ENCODE data around the gene IGF2BP1.
"Not testable (repeated sequence)": the region's sequence is repeated elsewhere in the genome, so short reads cannot be mapped to it uniquely, and the experiment has no call there.

The IGF2BP1 gene

DNA sequence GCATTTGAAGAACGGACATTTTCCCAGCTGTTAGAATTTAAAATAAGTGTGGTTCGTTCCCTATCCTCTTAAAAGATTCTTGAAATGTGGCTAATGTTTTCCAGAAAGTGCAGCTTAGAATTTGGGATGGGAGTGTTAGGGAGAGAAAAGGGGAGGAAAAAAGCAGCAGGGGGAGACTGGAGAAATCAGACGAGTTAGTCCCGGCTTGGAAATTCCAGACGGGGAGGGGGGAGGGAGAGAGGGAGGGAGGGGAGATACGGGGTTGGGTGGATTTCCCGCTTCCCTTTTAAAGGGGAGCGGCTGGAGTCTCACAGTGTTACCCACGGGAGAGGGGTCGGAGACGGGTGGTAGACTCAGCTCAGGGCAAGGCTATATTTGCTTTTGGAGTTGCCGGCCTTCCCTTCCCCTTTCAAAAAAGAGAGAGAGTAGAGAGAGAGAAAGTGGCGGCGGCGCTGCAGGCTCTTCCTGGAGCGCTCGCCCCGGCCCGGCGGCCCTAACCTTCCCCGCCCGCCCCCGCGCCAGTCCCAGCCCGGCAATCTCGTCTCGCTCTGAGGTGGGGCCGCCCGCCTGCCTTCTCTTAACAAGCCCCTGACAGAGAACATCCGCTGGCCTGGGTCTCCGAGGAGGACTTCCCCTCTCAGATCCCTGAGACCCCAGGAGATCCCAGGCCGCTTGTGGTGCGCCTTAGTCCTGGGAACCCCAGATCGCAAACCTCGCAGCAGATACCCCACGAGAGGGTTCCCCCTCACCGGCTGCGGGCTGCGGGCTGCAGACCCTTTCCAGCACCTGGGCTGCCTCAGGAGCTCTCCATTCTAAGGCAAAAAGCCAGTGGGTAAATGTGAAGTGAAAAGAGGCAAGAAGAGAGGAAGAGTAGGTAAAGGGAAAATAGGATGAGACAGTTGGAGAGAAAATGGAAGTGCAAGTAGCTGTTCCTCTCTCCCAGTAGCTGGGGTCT lies 6.6 kb downstream of the IGF2BP1 start:
- H3K9ac ChIP-seq (ENCODE audit: low read length), result no peak overlapping the region
- no peaks in the 10 kb centered on the region for H3K79me2 ChIP-seq (ENCODE audit: insufficient read depth, low read length)
- H2AFZ ChIP-seq (ENCODE audit: low read depth, low read length, severe bottlenecking), result no peak overlapping the region
- H3K9me2 ChIP-seq (replicated peaks; ENCODE audit: insufficient read depth, low read length), result no peaks in the 10 kb centered on the region
- H4K20me1 ChIP-seq (ENCODE audit: low read depth, low read length), result no peaks in the 10 kb centered on the region
- no peaks in the 10 kb centered on the region for H3K9me3 ChIP-seq (ENCODE audit: insufficient read depth, low read length)
- no peaks in the 10 kb centered on the region for H3K27me3 ChIP-seq (ENCODE audit: low read length)
- no peak overlapping the region for H3K27ac ChIP-seq (ENCODE audit: low read depth, low read length)
- H3K36me3 ChIP-seq (ENCODE audit: low read length), result no peaks in the 10 kb centered on the region
- TF ChIP-seq, protein P1, sequence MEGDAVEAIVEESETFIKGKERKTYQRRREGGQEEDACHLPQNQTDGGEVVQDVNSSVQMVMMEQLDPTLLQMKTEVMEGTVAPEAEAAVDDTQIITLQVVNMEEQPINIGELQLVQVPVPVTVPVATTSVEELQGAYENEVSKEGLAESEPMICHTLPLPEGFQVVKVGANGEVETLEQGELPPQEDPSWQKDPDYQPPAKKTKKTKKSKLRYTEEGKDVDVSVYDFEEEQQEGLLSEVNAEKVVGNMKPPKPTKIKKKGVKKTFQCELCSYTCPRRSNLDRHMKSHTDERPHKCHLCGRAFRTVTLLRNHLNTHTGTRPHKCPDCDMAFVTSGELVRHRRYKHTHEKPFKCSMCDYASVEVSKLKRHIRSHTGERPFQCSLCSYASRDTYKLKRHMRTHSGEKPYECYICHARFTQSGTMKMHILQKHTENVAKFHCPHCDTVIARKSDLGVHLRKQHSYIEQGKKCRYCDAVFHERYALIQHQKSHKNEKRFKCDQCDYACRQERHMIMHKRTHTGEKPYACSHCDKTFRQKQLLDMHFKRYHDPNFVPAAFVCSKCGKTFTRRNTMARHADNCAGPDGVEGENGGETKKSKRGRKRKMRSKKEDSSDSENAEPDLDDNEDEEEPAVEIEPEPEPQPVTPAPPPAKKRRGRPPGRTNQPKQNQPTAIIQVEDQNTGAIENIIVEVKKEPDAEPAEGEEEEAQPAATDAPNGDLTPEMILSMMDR (IDR thresholded peaks at IDR 0.05; ENCODE audit: insufficient read depth, low read length, poor library complexity, severe bottlenecking), result no peak
- no peak for TF ChIP-seq EZH2phosphoT487 (conservative IDR thresholded peaks at IDR 0.05; ENCODE audit: low read length)
- H3F3A ChIP-seq (ENCODE audit: insufficient read depth), result no peaks in the 10 kb centered on the region
- no peak overlapping the region for H3K4me2 ChIP-seq (ENCODE audit: low read depth, low read length, poor library complexity, severe bottlenecking)
- H3K4me3 ChIP-seq (ENCODE audit: insufficient read depth, low read length, poor library complexity, severe bottlenecking), result no peak overlapping the region

DNA sequence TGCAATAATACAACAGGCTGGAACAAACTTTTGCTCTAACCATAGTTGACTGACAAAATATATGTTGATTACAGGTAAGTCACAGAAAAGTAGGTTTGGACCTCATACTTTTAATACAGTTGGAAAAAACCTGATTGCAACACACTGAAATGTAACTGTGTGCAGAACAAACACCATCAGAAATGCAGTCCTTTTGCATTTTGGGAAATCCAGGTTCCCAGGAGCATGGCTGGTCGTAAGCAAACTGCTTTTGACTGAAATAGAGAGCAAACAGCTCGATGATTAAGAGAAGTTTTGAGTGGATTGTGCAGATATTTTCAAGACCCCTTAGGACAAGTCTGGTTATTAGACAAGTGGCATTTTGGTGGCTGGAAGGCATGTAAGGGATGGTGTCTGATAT lies 8.0 kb downstream of the IGF2BP1 start:
- no peaks in the 10 kb centered on the region for H3F3A ChIP-seq (ENCODE audit: insufficient read depth)
- no peak overlapping the region for H3K27ac ChIP-seq (ENCODE audit: low read depth, low read length)
- TF ChIP-seq EZH2phosphoT487 (conservative IDR thresholded peaks at IDR 0.05; ENCODE audit: low read length), result no peak
- TF ChIP-seq, protein P1 (IDR thresholded peaks at IDR 0.05; ENCODE audit: insufficient read depth, low read length, poor library complexity, severe bottlenecking), result no peak
- no peak overlapping the region for H3K9ac ChIP-seq (ENCODE audit: low read length)
- no peaks in the 10 kb centered on the region for H4K20me1 ChIP-seq (ENCODE audit: low read depth, low read length)
- no peaks in the 10 kb centered on the region for H3K9me2 ChIP-seq (replicated peaks; ENCODE audit: insufficient read depth, low read length)
- H3K4me3 ChIP-seq (ENCODE audit: insufficient read depth, low read length, poor library complexity, severe bottlenecking), result no peak overlapping the region
- no peak overlapping the region for H3K4me2 ChIP-seq (ENCODE audit: low read depth, low read length, poor library complexity, severe bottlenecking)
- no peaks in the 10 kb centered on the region for H3K9me3 ChIP-seq (ENCODE audit: insufficient read depth, low read length)
- no peaks in the 10 kb centered on the region for H3K36me3 ChIP-seq (ENCODE audit: low read length)
- H3K79me2 ChIP-seq (ENCODE audit: insufficient read depth, low read length), result no peaks in the 10 kb centered on the region
- no peaks in the 10 kb centered on the region for H3K27me3 ChIP-seq (ENCODE audit: low read length)
- H2AFZ ChIP-seq (ENCODE audit: low read depth, low read length, severe bottlenecking), result no peak overlapping the region

DNA sequence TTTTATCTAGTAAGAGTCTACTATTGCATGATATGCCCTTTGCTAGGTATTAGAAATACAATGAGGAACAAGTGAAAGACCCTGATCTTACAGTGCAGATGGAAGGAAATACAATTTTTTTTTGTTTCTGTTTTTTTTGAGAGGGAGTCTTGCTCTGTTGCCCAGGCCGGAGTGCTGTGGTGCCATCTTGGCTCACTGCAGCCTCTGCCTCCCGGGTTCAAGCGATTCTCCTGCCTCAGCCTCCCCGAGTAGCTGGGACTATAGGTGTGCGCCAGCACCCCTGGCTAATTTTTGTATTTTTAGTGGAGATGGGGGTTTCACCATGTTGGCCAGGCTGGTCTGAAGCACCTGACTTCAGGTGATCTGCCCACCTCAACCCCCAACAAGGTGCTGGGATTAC lies 11.7 kb downstream of the IGF2BP1 start:
- H3K4me2 ChIP-seq (ENCODE audit: low read depth, low read length, poor library complexity, severe bottlenecking); H3K36me3 ChIP-seq (ENCODE audit: low read length); H3K9me3 ChIP-seq (ENCODE audit: insufficient read depth, low read length); H3K79me2 ChIP-seq (ENCODE audit: insufficient read depth, low read length); H3K9me2 ChIP-seq (replicated peaks; ENCODE audit: insufficient read depth, low read length); H3K27me3 ChIP-seq (ENCODE audit: low read length); H2AFZ ChIP-seq (ENCODE audit: low read depth, low read length, severe bottlenecking); H3K4me3 ChIP-seq (ENCODE audit: insufficient read depth, low read length, poor library complexity, severe bottlenecking); H3K9ac ChIP-seq (ENCODE audit: low read length); H3K27ac ChIP-seq (ENCODE audit: low read depth, low read length); H4K20me1 ChIP-seq (ENCODE audit: low read depth, low read length); H3F3A ChIP-seq (ENCODE audit: insufficient read depth): not testable (repeated sequence)

DNA sequence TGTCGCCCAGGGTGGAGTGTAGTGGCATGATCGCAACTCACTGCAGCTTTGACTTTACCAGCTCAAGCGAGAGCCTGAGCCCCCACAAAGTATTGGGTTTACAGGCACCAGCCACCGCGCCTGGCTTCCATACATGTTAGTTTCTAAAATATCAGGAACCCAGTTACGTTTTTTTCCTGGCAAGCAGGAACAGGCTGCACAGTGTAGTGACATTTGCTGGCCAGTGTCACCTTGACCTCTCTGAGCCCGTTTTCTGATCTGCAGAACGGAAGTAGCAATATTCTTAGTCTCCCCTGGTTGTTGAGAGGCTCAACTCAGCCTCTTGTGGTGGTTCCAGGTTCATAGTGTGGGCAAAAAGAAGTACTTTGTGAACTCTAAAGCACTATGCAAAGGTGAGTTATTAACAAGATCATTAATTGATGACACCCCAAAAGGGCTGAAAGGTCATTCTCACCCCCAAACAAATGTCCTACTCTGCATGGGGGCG lies 15.6 kb downstream of the IGF2BP1 start:
- Histone ChIP-seq H3K4me2 (ENCODE audit: low read depth, low read length, poor library complexity, severe bottlenecking) (no peak overlapping the region), H4K20me1 (ENCODE audit: low read depth, low read length) (no peaks in the 10 kb centered on the region), H3K9me2 (replicated peaks; ENCODE audit: insufficient read depth, low read length) (no peaks in the 10 kb centered on the region), H3K9me3 (ENCODE audit: insufficient read depth, low read length) (no peaks in the 10 kb centered on the region), H3K4me3 (ENCODE audit: insufficient read depth, low read length, poor library complexity, severe bottlenecking) (no peak overlapping the region), H3K36me3 (ENCODE audit: low read length) (no peaks in the 10 kb centered on the region), H3F3A (ENCODE audit: insufficient read depth) (no peaks in the 10 kb centered on the region), H3K9ac (ENCODE audit: low read length) (no peak overlapping the region), H3K79me2 (ENCODE audit: insufficient read depth, low read length) (no peaks in the 10 kb centered on the region), H3K27me3 (ENCODE audit: low read length) (no peaks in the 10 kb centered on the region), H2AFZ (ENCODE audit: low read depth, low read length, severe bottlenecking) (no peak overlapping the region), H3K27ac (ENCODE audit: low read depth, low read length) (no peak overlapping the region)
- TF ChIP-seq, protein P1 (IDR thresholded peaks at IDR 0.05; ENCODE audit: insufficient read depth, low read length, poor library complexity, severe bottlenecking), result no peak
- TF ChIP-seq EZH2phosphoT487 (conservative IDR thresholded peaks at IDR 0.05; ENCODE audit: low read length), result no peak

Measured in SU-DHL-6 (cell line).